Measurements from ENCODE around the gene KCNK10. TPM values are rescaled to one million over a fixed set of nuclear protein-coding genes. Genes with fewer than 3 reads are reported as not detected.

The KCNK10 gene
- total and polyA plus RNA-seq, 10 of the 15 experiments (the other 5 are each of a cell fraction or from before 2014, with no cell fraction given), result 0.01 to 0.06 (median 0.02) TPM; not detected in 7

GRCh38 chr14:88202286-88202685, 120.8 kb downstream of the KCNK10 start (continued):
- TF ChIP-seq, protein P1, sequence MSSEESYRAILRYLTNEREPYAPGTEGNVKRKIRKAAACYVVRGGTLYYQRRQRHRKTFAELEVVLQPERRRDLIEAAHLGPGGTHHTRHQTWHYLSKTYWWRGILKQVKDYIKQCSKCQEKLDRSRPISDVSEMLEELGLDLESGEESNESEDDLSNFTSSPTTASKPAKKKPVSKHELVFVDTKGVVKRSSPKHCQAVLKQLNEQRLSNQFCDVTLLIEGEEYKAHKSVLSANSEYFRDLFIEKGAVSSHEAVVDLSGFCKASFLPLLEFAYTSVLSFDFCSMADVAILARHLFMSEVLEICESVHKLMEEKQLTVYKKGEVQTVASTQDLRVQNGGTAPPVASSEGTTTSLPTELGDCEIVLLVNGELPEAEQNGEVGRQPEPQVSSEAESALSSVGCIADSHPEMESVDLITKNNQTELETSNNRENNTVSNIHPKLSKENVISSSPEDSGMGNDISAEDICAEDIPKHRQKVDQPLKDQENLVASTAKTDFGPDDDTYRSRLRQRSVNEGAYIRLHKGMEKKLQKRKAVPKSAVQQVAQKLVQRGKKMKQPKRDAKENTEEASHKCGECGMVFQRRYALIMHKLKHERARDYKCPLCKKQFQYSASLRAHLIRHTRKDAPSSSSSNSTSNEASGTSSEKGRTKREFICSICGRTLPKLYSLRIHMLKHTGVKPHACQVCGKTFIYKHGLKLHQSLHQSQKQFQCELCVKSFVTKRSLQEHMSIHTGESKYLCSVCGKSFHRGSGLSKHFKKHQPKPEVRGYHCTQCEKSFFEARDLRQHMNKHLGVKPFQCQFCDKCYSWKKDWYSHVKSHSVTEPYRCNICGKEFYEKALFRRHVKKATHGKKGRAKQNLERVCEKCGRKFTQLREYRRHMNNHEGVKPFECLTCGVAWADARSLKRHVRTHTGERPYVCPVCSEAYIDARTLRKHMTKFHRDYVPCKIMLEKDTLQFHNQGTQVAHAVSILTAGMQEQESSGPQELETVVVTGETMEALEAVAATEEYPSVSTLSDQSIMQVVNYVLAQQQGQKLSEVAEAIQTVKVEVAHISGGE (CRISPR knock-in tag; IDR thresholded peaks at IDR 0.05), result no peak
- TF ChIP-seq, protein P2, sequence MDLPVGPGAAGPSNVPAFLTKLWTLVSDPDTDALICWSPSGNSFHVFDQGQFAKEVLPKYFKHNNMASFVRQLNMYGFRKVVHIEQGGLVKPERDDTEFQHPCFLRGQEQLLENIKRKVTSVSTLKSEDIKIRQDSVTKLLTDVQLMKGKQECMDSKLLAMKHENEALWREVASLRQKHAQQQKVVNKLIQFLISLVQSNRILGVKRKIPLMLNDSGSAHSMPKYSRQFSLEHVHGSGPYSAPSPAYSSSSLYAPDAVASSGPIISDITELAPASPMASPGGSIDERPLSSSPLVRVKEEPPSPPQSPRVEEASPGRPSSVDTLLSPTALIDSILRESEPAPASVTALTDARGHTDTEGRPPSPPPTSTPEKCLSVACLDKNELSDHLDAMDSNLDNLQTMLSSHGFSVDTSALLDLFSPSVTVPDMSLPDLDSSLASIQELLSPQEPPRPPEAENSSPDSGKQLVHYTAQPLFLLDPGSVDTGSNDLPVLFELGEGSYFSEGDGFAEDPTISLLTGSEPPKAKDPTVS (IDR thresholded peaks at IDR 0.05; ENCODE audit: low read depth, low read length), result no peak
- no peak for TF ChIP-seq ATF3 (IDR thresholded peaks at IDR 0.05; ENCODE audit: borderline replicate concordance, extremely low read depth, low read depth, low read length)

- H3K79me2 ChIP-seq (ENCODE audit: control insufficient read depth, insufficient read depth, low read length), result no peaks in the 10 kb centered on the region
- ATAC-seq, result no peak
- BruUV-seq (replicated peaks), result no TSS peak
- no peak for FAIRE-seq
- WGBS (ENCODE audit: insufficient coverage, insufficient replicate concordance, low lambda C conversion rate, missing lambda C conversion rate), result 6% methylated on average over 2 of the region's 2 CpGs
- no peak overlapping the region for H3K4me2 ChIP-seq (ENCODE audit: control insufficient read depth, insufficient read depth)
- CTCF ChIA-PET, result interaction anchor here (1.0 kb wide), 1 partner anchor 13 kb away, joined by 4 read pairs; no protein-coding TSS in a partner anchor
- intact Hi-C loops (cut with micrococcal nuclease; ENCODE audit: unreplicated experiment), result no loop called here
- H3K27me3 ChIP-seq (replicated peaks in 1 of 2; ENCODE audit: control insufficient read depth in 2 of 2, insufficient read depth in 2 of 2, low read length in 1 of 2), result no peaks in the 10 kb centered on the region
- no peaks in the 10 kb centered on the region for H3K4me1 ChIP-seq (ENCODE audit: control insufficient read depth, insufficient read depth, low read length)
- no peaks in the 10 kb centered on the region for H4K20me1 ChIP-seq (ENCODE audit: control insufficient read depth, insufficient read depth)
- SMC1A ChIA-PET (ENCODE audit: uncharacterized antibody, unreplicated experiment), result interaction anchor here (0.7 kb wide), 1 partner anchor 12 kb away, joined by 3 read pairs; no protein-coding TSS in a partner anchor
- no peaks in the 10 kb centered on the region for H3K36me3 ChIP-seq (ENCODE audit: control insufficient read depth in 2 of 2, insufficient read depth in 2 of 2, low read length in 1 of 2)
- POLR2A ChIA-PET, result no interaction called here
- H2AFZ ChIP-seq (ENCODE audit: control insufficient read depth, low read depth, low read length), result no peak overlapping the region
- H3K9ac ChIP-seq (ENCODE audit: control insufficient read depth, insufficient read depth, low read length), result no peak overlapping the region
- no peak for DNase-seq (ENCODE audit: low read depth, low spot score)
- H3K27ac ChIP-seq (ENCODE audit: control insufficient read depth, insufficient read depth), result no peak overlapping the region
- TF ChIP-seq STAT1 (conservative IDR thresholded peaks at IDR 0.05), result no peak
- no peak for TF ChIP-seq TARDBP (IDR thresholded peaks at IDR 0.05; ENCODE audit: borderline replicate concordance)
- TF ChIP-seq, protein P3, sequence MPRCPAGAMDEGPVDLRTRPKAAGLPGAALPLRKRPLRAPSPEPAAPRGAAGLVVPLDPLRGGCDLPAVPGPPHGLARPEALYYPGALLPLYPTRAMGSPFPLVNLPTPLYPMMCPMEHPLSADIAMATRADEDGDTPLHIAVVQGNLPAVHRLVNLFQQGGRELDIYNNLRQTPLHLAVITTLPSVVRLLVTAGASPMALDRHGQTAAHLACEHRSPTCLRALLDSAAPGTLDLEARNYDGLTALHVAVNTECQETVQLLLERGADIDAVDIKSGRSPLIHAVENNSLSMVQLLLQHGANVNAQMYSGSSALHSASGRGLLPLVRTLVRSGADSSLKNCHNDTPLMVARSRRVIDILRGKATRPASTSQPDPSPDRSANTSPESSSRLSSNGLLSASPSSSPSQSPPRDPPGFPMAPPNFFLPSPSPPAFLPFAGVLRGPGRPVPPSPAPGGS (IDR thresholded peaks at IDR 0.05; ENCODE audit: borderline replicate concordance, insufficient read depth, low read depth, low read length, poor library complexity, severe bottlenecking), result no peak
- TF ChIP-seq SP1 (IDR thresholded peaks at IDR 0.05; ENCODE audit: low read depth, low read length), result no peak
- TF ChIP-seq CHD4 (IDR thresholded peaks at IDR 0.05), result no peak
- TF ChIP-seq IRF5 (IDR thresholded peaks at IDR 0.05; ENCODE audit: borderline replicate concordance), result no peak
- H3K4me3 ChIP-seq, result no peak overlapping the region
- no peaks in the 10 kb centered on the region for H3K9me3 ChIP-seq (replicated peaks; ENCODE audit: control insufficient read depth, insufficient read depth, low read length)
- RAD21 ChIA-PET (ENCODE audit: unreplicated experiment), result no interaction called here
- in situ Hi-C loops (cut with MboI), result no loop called here
These were observed 121.2 kb downstream of the KCNK10 start for GRCh38 chr14:88201851-88202250.
